KBM-7 (cell line): ENCODE results near the gene SRSF12.

Experiments
- DNase-seq: peaks from one replicate; pipeline ENCODE4 v3.0.0-alpha.2; 2015
- in situ Hi-C: fragments of 300-500 bp; cut with MboI; formaldehyde crosslinking; loops from 2 replicates; pipeline ENCODE4 v1.14.3; 2020; ENCODE audit warnings: low sequenced_read_pairs, low pct_unique_long_range_greater_than_20kb, mixed read lengths

Gene SRSF12

GRCh38 chr6:89117211-89118108 lies at the start of gene SRSF12:
SRSF12 (minus strand) TSS chr6:89118071; CDS start chr6:89117887, 184 bp downstream.
- in situ Hi-C loops, result no loop called here
- DNase-seq, result peak; percentile 61

- DNase-seq, result no peak
- in situ Hi-C loops, result no loop called here
These were observed 44.1 kb upstream of the SRSF12 start for GRCh38 chr6:89162047-89162371.

- DNase-seq, result peak; percentile 14
- in situ Hi-C loops, result no loop called here
These were observed 43.6 kb upstream of the SRSF12 start for GRCh38 chr6:89161326-89162046.

- in situ Hi-C loops, result no loop called here
- DNase-seq, result no peak
These were observed 42.6 kb upstream of the SRSF12 start for GRCh38 chr6:89160331-89161092.

DNA sequence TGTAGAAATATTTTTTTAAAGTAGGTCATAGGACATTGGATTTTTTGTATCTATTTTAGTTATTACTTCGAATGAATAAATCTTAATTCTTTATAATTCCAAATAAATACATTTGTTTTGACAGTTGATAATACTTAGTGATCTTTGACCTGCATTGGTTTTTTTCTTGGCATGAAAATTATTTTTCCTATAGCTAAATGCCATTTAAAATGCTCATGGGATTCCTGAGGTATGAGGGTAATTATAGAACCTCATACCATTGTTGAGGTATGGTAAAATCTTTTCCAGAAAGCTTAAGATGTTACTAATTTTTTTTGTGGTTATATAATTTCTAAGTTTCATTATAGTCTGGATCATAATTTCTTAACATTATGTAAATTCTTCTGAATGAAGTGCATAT lies 36.3 kb upstream of the SRSF12 start:
- DNase-seq, result no peak
- in situ Hi-C loops, result no loop called here

GRCh38 chr6:89148016-89148750 lies 30.3 kb upstream of the SRSF12 start:
- in situ Hi-C loops, result no loop called here
- DNase-seq, result no peak

DNA sequence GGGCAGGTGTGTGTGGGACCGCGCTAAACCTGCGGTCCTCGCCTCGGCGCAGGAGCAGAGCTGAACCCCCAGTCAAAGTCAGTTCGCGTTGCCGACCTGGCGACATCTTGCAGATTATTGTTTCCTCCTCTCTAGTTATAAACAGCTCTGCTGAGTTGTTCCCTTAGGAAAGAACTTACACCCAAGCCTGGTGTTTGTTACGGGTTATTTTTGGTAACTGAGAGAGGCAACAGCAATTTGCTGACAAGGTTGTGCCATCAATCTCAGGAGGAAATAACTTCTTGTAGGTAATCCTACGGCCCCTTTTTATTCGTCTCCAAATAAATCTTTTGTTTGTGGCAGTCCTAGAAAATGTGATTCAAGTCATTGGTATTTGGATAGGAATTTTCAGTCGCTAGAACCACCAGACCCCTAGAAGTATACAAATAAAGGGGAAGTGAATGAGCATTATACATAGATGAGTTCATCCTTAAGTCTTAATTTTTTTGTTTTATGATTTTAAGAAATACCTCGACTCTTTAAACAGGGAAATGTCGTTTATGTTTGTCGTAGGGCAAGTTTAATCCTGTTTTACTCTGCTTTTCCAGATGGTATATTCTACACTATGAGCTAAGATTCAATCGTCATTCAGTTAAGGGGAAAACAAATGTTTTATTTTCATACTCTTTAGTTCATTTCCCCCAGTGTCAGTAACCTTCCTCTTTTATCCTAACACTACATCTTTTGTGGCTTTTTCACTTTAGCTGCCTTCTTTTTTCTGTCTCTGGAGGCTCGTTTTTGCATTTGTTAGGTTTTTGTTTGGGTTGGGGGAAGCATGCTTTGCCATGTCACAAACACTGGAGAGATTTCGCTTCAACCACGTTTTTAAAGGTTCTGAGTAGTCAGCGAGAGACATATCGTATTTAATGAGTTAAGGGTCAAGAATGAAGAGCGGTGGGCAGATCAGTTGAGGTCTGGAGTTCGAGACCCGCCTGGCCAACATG lies 29.1 kb upstream of the SRSF12 start:
- in situ Hi-C loops, result no loop called here
- DNase-seq, result peak; percentile 68

- in situ Hi-C loops, result no loop called here
- peak; percentile 83 for DNase-seq
These were observed 28.3 kb upstream of the SRSF12 start, which contains the start of gene PM20D2 for GRCh38 chr6:89145956-89146717. PM20D2 (plus strand) TSS chr6:89146055; CDS start chr6:89146145, 90 bp downstream.

DNA sequence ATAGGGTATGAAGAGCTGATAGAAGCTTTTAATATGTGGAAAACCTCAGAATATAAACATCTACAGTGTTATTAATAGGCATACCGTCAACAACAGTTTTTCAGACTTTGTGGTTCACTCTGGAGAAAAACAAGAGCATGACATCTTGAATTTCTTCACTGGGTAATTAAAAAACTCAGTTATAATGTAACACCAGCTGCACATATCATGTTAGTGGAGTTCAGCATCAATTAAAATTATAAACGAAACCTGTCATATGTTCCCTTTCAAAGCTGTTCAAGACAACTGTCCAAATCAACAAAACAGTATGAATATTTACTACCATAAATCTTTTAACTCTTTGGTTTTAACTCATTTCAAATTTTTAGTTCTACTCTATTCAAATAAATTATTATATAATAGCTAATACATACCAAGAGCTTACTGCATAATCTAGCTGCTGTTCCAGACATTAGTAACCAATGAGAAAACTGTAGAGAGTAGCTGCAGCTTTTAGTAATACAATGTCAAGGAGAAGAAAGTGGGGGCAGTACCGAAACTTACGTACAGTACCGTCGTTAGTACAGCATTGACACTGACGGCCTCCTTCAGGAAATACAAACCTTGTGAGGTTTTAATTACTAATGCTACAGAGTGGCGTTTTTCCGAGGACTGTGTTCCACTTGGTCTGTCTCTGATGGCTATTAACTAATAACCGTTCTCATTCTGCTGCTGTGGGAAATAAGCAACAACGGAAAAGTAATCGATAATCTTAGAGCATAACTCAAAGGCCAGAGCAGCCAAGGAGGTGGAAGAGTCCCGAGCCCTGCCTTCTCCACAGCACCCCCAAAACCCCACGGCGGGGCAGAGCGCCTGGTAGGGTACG lies 27.5 kb upstream of the SRSF12 start:
- DNase-seq, result no peak
- in situ Hi-C loops, result no loop called here

GRCh38 chr6:89144354-89144906 lies 26.6 kb upstream of the SRSF12 start:
- DNase-seq, result peak; percentile 26
- in situ Hi-C loops, result no loop called here

- no peak for DNase-seq
- in situ Hi-C loops, result no loop called here
These were observed 22.7 kb upstream of the SRSF12 start for GRCh38 chr6:89140347-89141156.

GRCh38 chr6:89139509-89140346 lies 21.9 kb upstream of the SRSF12 start:
- no peak for DNase-seq
- in situ Hi-C loops, result no loop called here

GRCh38 chr6:89138173-89138572 lies 20.3 kb upstream of the SRSF12 start:
- in situ Hi-C loops, result no loop called here
- no peak for DNase-seq

DNA sequence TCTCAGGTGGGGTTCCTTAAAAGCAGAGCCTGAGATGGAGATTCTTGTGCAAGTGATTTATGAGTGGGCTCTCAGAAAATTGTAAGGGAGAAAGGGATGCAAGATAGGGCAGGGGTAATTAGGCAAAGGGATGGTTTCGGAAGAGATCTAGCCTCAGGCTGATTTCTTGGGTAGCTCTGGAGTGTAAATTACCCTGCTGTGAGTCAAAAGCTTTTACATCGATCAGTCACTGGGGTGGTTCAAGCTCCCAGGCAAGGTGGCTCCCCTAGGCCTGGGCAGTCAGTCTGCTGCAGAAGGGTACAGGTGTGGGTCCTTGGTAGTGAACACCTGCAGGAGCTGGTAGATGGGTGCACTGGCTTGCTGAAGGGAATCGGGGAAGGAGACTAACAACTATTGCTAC lies 16.9 kb upstream of the SRSF12 start:
- in situ Hi-C loops, result no loop called here
- DNase-seq, result no peak

GRCh38 chr6:89133981-89134380 lies 16.1 kb upstream of the SRSF12 start:
- no peak for DNase-seq

More at GRCh38 chr6:89133981-89134380, 16.1 kb upstream of the SRSF12 start:
- in situ Hi-C loops, result no loop called here
